ENCODE results near the gene MARCKSL1.

GRCh38 chr1:32329931-32330466 is 6.0 kb downstream of the MARCKSL1 start:
- TF ChIP-seq CTCF (conservative IDR thresholded peaks at IDR 0.05) = no peak
- TF ChIP-seq ZFX (IDR thresholded peaks at IDR 0.05) = no peak

Data from C4-2B (cell line).